ENCODE data around the gene TTC27. TPM values are rescaled to one million over a fixed set of nuclear protein-coding genes. Genes with fewer than 3 reads are reported as not detected.

The TTC27 gene
- total and polyA plus RNA-seq, 12 donors = 4.8 to 17.3 (median 12.1) TPM

DNA sequence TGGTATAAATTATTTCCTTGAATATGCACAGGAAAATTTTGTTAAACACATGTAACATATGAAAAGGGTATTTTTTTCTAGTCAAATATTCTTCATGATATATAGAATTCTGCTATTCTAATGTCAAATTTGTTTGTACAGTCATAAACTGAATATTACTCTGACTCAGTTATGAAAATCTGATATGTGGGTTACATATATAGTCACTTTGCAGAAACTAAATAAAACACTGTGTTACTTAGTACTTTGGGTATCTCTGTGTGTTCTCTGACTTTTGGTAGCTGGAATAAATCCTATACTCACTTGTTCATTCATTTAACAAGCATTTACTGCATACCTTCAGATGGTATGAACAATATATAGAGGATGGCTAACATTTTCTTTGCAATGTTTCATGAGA is 159.4 kb downstream of the TTC27 start:
- Histone ChIP-seq H3K27ac (no peak overlapping the region), H3K36me3 (peaks cover 0 to 6% (median 0%) of the 10 kb centered on the region in 9 donors), H3K9me3 (peaks cover 0 to 12% (median 0%) of the 10 kb centered on the region in 11 donors), H3K27me3 (no peaks in the 10 kb centered on the region), H3K4me3 (no peak overlapping the region), H3K4me1 (peaks cover 0 to 43% (median 31%) of the 10 kb centered on the region in 9 donors)
- intact Hi-C loops (cut with DNase I) = no loop called here
- ATAC-seq (no peak), DNase-seq (no peak)
- TF ChIP-seq, protein P1, sequence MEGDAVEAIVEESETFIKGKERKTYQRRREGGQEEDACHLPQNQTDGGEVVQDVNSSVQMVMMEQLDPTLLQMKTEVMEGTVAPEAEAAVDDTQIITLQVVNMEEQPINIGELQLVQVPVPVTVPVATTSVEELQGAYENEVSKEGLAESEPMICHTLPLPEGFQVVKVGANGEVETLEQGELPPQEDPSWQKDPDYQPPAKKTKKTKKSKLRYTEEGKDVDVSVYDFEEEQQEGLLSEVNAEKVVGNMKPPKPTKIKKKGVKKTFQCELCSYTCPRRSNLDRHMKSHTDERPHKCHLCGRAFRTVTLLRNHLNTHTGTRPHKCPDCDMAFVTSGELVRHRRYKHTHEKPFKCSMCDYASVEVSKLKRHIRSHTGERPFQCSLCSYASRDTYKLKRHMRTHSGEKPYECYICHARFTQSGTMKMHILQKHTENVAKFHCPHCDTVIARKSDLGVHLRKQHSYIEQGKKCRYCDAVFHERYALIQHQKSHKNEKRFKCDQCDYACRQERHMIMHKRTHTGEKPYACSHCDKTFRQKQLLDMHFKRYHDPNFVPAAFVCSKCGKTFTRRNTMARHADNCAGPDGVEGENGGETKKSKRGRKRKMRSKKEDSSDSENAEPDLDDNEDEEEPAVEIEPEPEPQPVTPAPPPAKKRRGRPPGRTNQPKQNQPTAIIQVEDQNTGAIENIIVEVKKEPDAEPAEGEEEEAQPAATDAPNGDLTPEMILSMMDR (IDR thresholded peaks at IDR 0.05) = no peak

DNA sequence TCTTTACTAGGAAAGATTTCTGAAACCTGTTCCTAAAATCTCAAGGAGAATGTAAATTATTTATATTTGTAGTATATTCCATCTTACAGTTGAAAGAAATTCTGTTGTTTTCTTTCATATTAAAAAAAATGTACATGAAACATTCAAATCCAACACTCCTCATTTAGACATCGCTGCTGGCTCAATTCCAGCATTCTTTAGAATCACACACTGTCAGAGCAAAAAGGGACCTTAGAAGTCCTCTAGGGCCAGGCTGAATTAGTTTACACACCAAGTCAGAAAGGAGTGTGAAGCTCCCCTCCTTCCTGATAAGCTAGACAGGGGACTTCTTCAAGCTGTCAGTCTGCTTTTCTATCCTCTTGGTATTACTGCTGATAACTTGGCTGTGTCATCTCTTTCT is 160.3 kb downstream of the TTC27 start:
- WGBS, 2 donors = 5 to 16% methylated on average over 1 of the region's 1 CpG
- ATAC-seq (peak in 1 of 8 donors; percentile 16), DNase-seq (peak in 1 of 2 donors; percentile 12)
- Histone ChIP-seq H3K36me3 (peaks cover 0 to 6% (median 0%) of the 10 kb centered on the region in 9 donors), H3K9me3 (peaks cover 0 to 12% (median 0%) of the 10 kb centered on the region in 11 donors), H3K4me3 (no peak overlapping the region), H3K27ac (peak overlapping the region in 3 of 10 donors; percentile 9 to 35 (median 28)), H3K27me3 (no peaks in the 10 kb centered on the region), H3K4me1 (peaks cover 0 to 49% (median 38%) of the 10 kb centered on the region in 9 donors)
- intact Hi-C loops (cut with DNase I) = no loop called here
- TF ChIP-seq, protein P1 (IDR thresholded peaks at IDR 0.05) = no peak

DNA sequence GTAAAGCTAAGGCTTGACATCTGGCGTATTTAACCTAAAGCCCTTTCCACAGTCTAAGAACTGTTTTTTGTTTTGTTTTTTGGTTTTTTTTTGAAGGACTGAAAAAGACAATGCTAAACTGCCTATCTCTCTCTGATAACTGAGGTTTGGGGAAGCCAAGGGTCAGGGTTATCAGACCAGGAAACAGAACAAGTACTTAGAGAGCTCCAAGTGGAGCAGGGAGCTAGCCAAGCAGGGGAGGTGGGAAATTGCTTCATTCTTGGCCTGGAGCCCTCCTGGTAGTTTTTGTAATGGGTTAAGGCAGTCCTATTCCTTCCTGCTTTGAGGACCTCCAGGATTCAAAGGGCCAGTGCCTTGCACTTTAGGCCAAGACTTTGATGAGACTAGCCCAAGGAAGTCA is 164.6 kb downstream of the TTC27 start:
- no peaks in the 10 kb centered on the region for H3K9me3 ChIP-seq
- peaks cover 0 to 38% (median 27%) of the 10 kb centered on the region in 9 donors for H3K4me1 ChIP-seq
- no peaks in the 10 kb centered on the region for H3K27me3 ChIP-seq
- H3K27ac ChIP-seq = peak overlapping the region in 5 of 10 donors; percentile 8 to 51 (median 27)
- ATAC-seq (peak; percentile 83 to 98 (median 93)), DNase-seq (peak; percentile 18 to 67)
- intact Hi-C loops (cut with DNase I) = loop anchor here in 1 of 10 donors (10.0 kb wide), 1 partner anchor 82 kb away; no protein-coding TSS in a partner anchor
- 61 to 68% methylated on average over 1 of the region's 1 CpG for WGBS, 2 donors
- peaks cover 0 to 4% (median 0%) of the 10 kb centered on the region in 9 donors for H3K36me3 ChIP-seq
- TF ChIP-seq, protein P1 (IDR thresholded peaks at IDR 0.05) = no peak
- no peak overlapping the region for H3K4me3 ChIP-seq

- TF ChIP-seq, protein P1 (IDR thresholded peaks at IDR 0.05) = no peak
- intact Hi-C loops (cut with DNase I) = loop anchor here in 1 of 10 donors (10.0 kb wide), 1 partner anchor 76 kb away; no protein-coding TSS in a partner anchor
- no peaks in the 10 kb centered on the region for H3K27me3 ChIP-seq
- H3K27ac ChIP-seq = no peak overlapping the region
- no peak for DNase-seq
- H3K36me3 ChIP-seq = no peaks in the 10 kb centered on the region
- WGBS, 2 donors = 93 to 94% methylated on average over 2 of the region's 2 CpGs
- peaks cover 0 to 11% (median 0%) of the 10 kb centered on the region in 9 donors for H3K4me1 ChIP-seq
- no peaks in the 10 kb centered on the region for H3K9me3 ChIP-seq
- no peak overlapping the region for H3K4me3 ChIP-seq
- ATAC-seq = no peak
Observed at GRCh38 chr2:32798829-32799228, 171.0 kb downstream of the TTC27 start.

All from heart right ventricle (tissue), 16 donors.